IMR-90 (cell line): ENCODE results near the gene S100A8. TPM values are rescaled to one million over a fixed set of nuclear protein-coding genes. Genes with fewer than 3 reads are reported as not detected.

Experiments used
- ATAC-seq: fragments of 200-7000 bp; cut with Tn5 transposase; 2 replicates; pipeline ENCODE4 v1.9.1; 2020; ENCODE audit warnings: low read depth, mild to moderate bottlenecking, moderate library complexity
- BruUV-seq: library from RNA; stranded (reverse); fragments of 400-500 nt; replicated peaks from 2 replicates; lab custom pipeline; 2021; lab: Mats Ljungman, UMichigan
- CTCF ChIA-PET: fragments of 300-600 bp; formaldehyde crosslinking; extraction: SDS; loops from one replicate; lab custom pipeline; 2021; ENCODE audit warnings: antibody characterized with exemption; lab: Yijun Ruan, JAX
- POLR2A ChIA-PET: fragments of 300-600 bp; sonication (Branson Sonifier 250); formaldehyde crosslinking; loops from one replicate; lab custom pipeline; 2022; ENCODE audit warnings: antibody characterized with exemption; ENCODE audit not compliant: unreplicated experiment; lab: Charles Lee
- DNase-seq: peaks from one replicate; pipeline ENCODE4 v3.0.0; 2013
- H2AFZ ChIP-seq: replicated peaks from 2 replicates; pipeline ENCODE3; 2013; ENCODE audit warnings: low read length, mild to moderate bottlenecking; ENCODE audit not compliant: poor library complexity
- H2AK5ac ChIP-seq: 2 replicates; pipeline ENCODE4 v1.6.1; 2013; ENCODE audit warnings: low read depth, low read length, inconsistent platforms
- H2AK9ac ChIP-seq: replicated peaks from 2 replicates; pipeline ENCODE3; 2013; ENCODE audit warnings: mild to moderate bottlenecking, low read depth, low read length, moderate library complexity; ENCODE audit not compliant: poor library complexity
- H2BK120ac ChIP-seq: 2 replicates; pipeline ENCODE4 v1.6.1; 2013; ENCODE audit warnings: low read depth, low read length, inconsistent platforms
- H2BK15ac ChIP-seq: 3 replicates; pipeline ENCODE4 v1.6.1; 2013; ENCODE audit warnings: low read depth, low read length, inconsistent platforms
- H2BK20ac ChIP-seq: 2 replicates; pipeline ENCODE4 v1.6.1; 2013; ENCODE audit warnings: low read depth, mild to moderate bottlenecking, inconsistent platforms, low read length, moderate library complexity
- H2BK5ac ChIP-seq: 2 replicates; pipeline ENCODE4 v1.6.1; 2013; ENCODE audit warnings: mild to moderate bottlenecking, low read depth, low read length, inconsistent platforms; ENCODE audit not compliant: poor library complexity, severe bottlenecking
- H3K14ac ChIP-seq: replicated peaks from 2 replicates; pipeline ENCODE4 v1.6.1; 2013; ENCODE audit warnings: low read depth, low read length, inconsistent platforms
- H3K18ac ChIP-seq: 2 replicates; pipeline ENCODE4 v1.6.1; 2013; ENCODE audit warnings: low read depth, low read length, control low read depth
- H3K23ac ChIP-seq: 2 replicates; pipeline ENCODE4 v1.6.1; 2013; ENCODE audit warnings: low read depth, low read length, inconsistent platforms
- H3K27ac ChIP-seq: 2 replicates; pipeline ENCODE4 v1.5.1; 2013; ENCODE audit warnings: mild to moderate bottlenecking, control low read depth, low read length; ENCODE audit not compliant: insufficient read depth
- H3K27me3 ChIP-seq: 2 replicates; pipeline ENCODE4 v1.6.1; 2013; ENCODE audit warnings: low read length; ENCODE audit not compliant: control insufficient read depth, insufficient read depth
- H3K36me3 ChIP-seq: 2 replicates; pipeline ENCODE4 v1.6.1; 2013; ENCODE audit warnings: low read length, mixed read lengths; ENCODE audit not compliant: control insufficient read depth, insufficient read depth
- H3K4ac ChIP-seq: 2 replicates; pipeline ENCODE4 v1.6.1; 2013; ENCODE audit warnings: low read depth, low read length, inconsistent platforms
- H3K4me1 ChIP-seq: 2 replicates; pipeline ENCODE4 v1.6.1; 2013; ENCODE audit warnings: low read length, mixed read lengths; ENCODE audit not compliant: control insufficient read depth, insufficient read depth
- H3K4me2 ChIP-seq: 2 replicates; pipeline ENCODE4 v1.6.1; 2013; ENCODE audit warnings: low read depth, mild to moderate bottlenecking, control low read depth, low read length, moderate library complexity
- H3K4me3 ChIP-seq: 2 replicates; pipeline ENCODE4 v1.5.1; 2013; ENCODE audit warnings: low read depth, mild to moderate bottlenecking, control low read depth, low read length, moderate library complexity; ENCODE audit not compliant: insufficient read depth
- H3K56ac ChIP-seq: 2 replicates; pipeline ENCODE4 v1.6.1; 2013; ENCODE audit warnings: low read length, inconsistent platforms; ENCODE audit not compliant: insufficient read depth; ENCODE audit errors: extremely low read depth
- H3K79me1 ChIP-seq, 2 experiments: 2 replicates each; pipeline ENCODE4 v1.6.1; 2013; ENCODE audit warnings: low read length in 2 of 2, inconsistent platforms in 1 of 2, low read depth in 1 of 2
- H3K9ac ChIP-seq: 2 replicates; pipeline ENCODE4 v1.6.1; 2013; ENCODE audit warnings: low read depth, low read length, control low read depth
- H3K9me1 ChIP-seq: 2 replicates; pipeline ENCODE4 v1.6.1; 2013; ENCODE audit warnings: low read length, inconsistent platforms; ENCODE audit not compliant: insufficient read depth
- H3K9me3 ChIP-seq: 2 replicates; pipeline ENCODE4 v1.6.1; 2013; ENCODE audit warnings: low read length; ENCODE audit not compliant: control insufficient read depth, insufficient read depth
- H4K20me1 ChIP-seq: 2 replicates; pipeline ENCODE4 v1.6.1; 2013; ENCODE audit warnings: low read length, inconsistent platforms; ENCODE audit not compliant: insufficient read depth
- H4K5ac ChIP-seq: 2 replicates; pipeline ENCODE4 v1.6.1; 2013; ENCODE audit warnings: mild to moderate bottlenecking, low read depth, low read length, control low read depth
- H4K8ac ChIP-seq, 2 experiments: 2 replicates each; pipeline ENCODE4 v1.6.1; 2013; ENCODE audit warnings: low read depth in 2 of 2, low read length in 2 of 2, control low read depth in 1 of 2, inconsistent platforms in 1 of 2
- H4K91ac ChIP-seq: 2 replicates; pipeline ENCODE4 v1.6.1; 2013; ENCODE audit warnings: low read depth, low read length, inconsistent platforms; ENCODE audit not compliant: insufficient read depth
- BHLHE40 ChIP-seq: fragments of 150-350 bp; IDR thresholded peaks from 2 replicates; pipeline ENCODE4 v1.6.1; 2016; ENCODE audit warnings: mild to moderate bottlenecking, low read depth, low read length
- WGBS, 2 experiments: methylation state at CpG; one replicate each; pipeline versions ENCODE4 v1.1.5 to v1.1.7; 2013; ENCODE audit warnings: missing lambda C conversion rate in 2 of 2; ENCODE audit not compliant: insufficient read length in 1 of 2; ENCODE audit errors: extremely low coverage in 2 of 2; 5-methylcytosine and 5-hydroxymethylcytosine counted together
- dilution Hi-C: fragments of 300-500 bp; cut with HindIII; formaldehyde crosslinking; loops from one replicate; pipeline ENCODE4 v1.14.3; 2018; ENCODE audit warnings: low sequenced_read_pairs; ENCODE audit not compliant: unreplicated experiment
- in situ Hi-C: fragments of 300-500 bp; cut with MboI; formaldehyde crosslinking; loops from 3 replicates; pipeline ENCODE4 v1.14.3; 2019; ENCODE audit warnings: low sequenced_read_pairs, inconsistent platforms, mixed read lengths
- intact Hi-C: fragments of 100-400 bp; cut with micrococcal nuclease; formaldehyde crosslinking; loops from 2 replicates; pipeline ENCODE4 v1.10.0; 2022
- polyA plus RNA-seq, 3 experiments: library from polyadenylated mRNA; depleted of rRNA; stranded (reverse); fragments of >200 nt; gene quantifications; 2 replicates each; pipeline ENCODE4 v1.2.3, GENCODE V29; 2012; ENCODE audit warnings: low replicate concordance in 1 of 3
- total RNA-seq: library from RNA; depleted of rRNA; stranded (reverse); fragments of >200 nt; gene quantifications from 2 replicates; pipeline ENCODE4 v1.2.3, GENCODE V29; 2012

The S100A8 gene
- total and polyA plus RNA-seq, 2 of the 4 experiments (the other 2 are of a cell fraction) = not detected

DNA sequence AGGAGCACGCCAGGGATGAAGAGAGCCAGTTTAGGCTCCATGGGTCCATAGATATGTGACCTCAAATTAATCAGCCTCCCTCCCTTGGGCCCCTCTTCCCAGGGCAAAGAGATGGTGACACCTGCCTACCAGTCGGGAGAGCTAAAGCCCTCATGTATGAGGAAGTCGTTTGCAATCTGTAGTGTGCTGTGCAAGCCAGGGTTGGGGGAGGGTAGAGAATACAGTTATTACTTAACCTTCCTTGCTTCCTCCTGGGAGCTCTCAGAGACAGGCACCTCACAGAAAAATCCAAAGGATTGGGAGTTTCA, 46.2 kb downstream of the S100A8 start:
- Histone ChIP-seq H2BK20ac (no peak overlapping the region), H3K56ac (no peak overlapping the region), H4K20me1 (no peaks in the 10 kb centered on the region), H3K14ac (no peak overlapping the region), H4K8ac (no peak overlapping the region), H4K91ac (no peak overlapping the region), H3K9me3 (no peaks in the 10 kb centered on the region), H2AK9ac (no peak overlapping the region), H4K5ac (no peak overlapping the region), H2AFZ (no peak overlapping the region), H3K4me1 (no peaks in the 10 kb centered on the region), H2BK15ac (no peak overlapping the region), H2AK5ac (no peak overlapping the region), H3K27me3 (peaks cover 4% of the 10 kb centered on the region), H2BK5ac (no peak overlapping the region), H3K23ac (no peak overlapping the region), H3K79me1 (no peaks in the 10 kb centered on the region), H2BK120ac (no peak overlapping the region), H3K9ac (no peak overlapping the region), H3K4ac (no peak overlapping the region), H3K36me3 (no peaks in the 10 kb centered on the region), H3K4me2 (no peak overlapping the region), H3K9me1 (no peaks in the 10 kb centered on the region), H3K27ac (no peak overlapping the region), H3K18ac (no peak overlapping the region), H3K4me3 (no peak overlapping the region)
- intact Hi-C loops = no loop called here
- ChIA-PET CTCF (no interaction called here), POLR2A (no interaction called here)
- no CpG with 5 or more reads among the region's 3 CpGs for WGBS, 2 experiments
- BruUV-seq = no TSS peak
- no peak for DNase-seq
- in situ Hi-C loops = no loop called here
- ATAC-seq = no peak
- TF ChIP-seq BHLHE40 = no peak
- dilution Hi-C loops = no loop called here
